Esophagus mucosa (tissue), 1 donor: ENCODE data around the gene MEGF11. TPM values are rescaled to one million over a fixed set of nuclear protein-coding genes. Genes with fewer than 3 reads are reported as not detected.

Source experiments
- total RNA-seq: library from RNA; stranded (reverse); gene quantifications from one replicate; pipeline ENCODE4 v1.2.4, GENCODE V29; 2023
- donor health status: DM: yes; HTN: yes; CAD: no.

The MEGF11 gene
- total RNA-seq, 1 donor from 2014 or later, result not detected

Other genes starting within 250 kb of the MEGF11 start
- 13.7 TPM for gene DIS3L, start 39.8 kb upstream of the MEGF11 start, total RNA-seq
- 6.4 TPM for gene TIPIN, start 102.9 kb upstream of the MEGF11 start, total RNA-seq
- 39.7 TPM for gene MAP2K1, start 133.2 kb upstream of the MEGF11 start, total RNA-seq
- gene SNAPC5, start 244.0 kb upstream of the MEGF11 start, total RNA-seq, result 11.4 TPM